GM23338 (cell line): ENCODE measurements around the gene NUP205. TPM values are rescaled to one million over a fixed set of nuclear protein-coding genes. Genes with fewer than 3 reads are reported as not detected.

ENCODE experiments used
- ATAC-seq: fragments of 200-7000 bp; cut with Tn5 transposase; 3 replicates; pipeline ENCODE4 v1.9.1; 2020
- DNase-seq: peaks from one replicate; pipeline ENCODE4 v3.0.0-alpha.2; 2015; ENCODE audit warnings: low spot score
- H2AFZ ChIP-seq: fragments of 200-600 bp; sonication (generic); 2 replicates; pipeline ENCODE4 v1.8.0; 2016; ENCODE audit warnings: antibody characterized with exemption, mild to moderate bottlenecking, moderate library complexity
- H3F3A ChIP-seq: fragments of 200-600 bp; sonication (generic); replicated peaks from 2 replicates; pipeline ENCODE4 v1.8.0; 2017; ENCODE audit warnings: antibody characterized with exemption, mixed run types, low read depth
- H3K27ac ChIP-seq: fragments of 200-600 bp; sonication (generic); 2 replicates; pipeline ENCODE4 v1.6.1; 2016; ENCODE audit warnings: low read depth
- H3K27me3 ChIP-seq: fragments of 200-600 bp; sonication (generic); 2 replicates; pipeline ENCODE4 v1.8.0; 2016; ENCODE audit warnings: mild to moderate bottlenecking, mixed run types, moderate library complexity; ENCODE audit not compliant: insufficient read depth
- H3K36me3 ChIP-seq: fragments of 200-600 bp; sonication (generic); 2 replicates; pipeline ENCODE4 v1.8.0; 2016; ENCODE audit warnings: mild to moderate bottlenecking; ENCODE audit not compliant: insufficient read depth
- H3K4me1 ChIP-seq: fragments of 200-600 bp; sonication (generic); 2 replicates; pipeline ENCODE4 v1.8.0; 2016; ENCODE audit warnings: mild to moderate bottlenecking, moderate library complexity; ENCODE audit not compliant: insufficient read depth
- H3K4me2 ChIP-seq: fragments of 200-600 bp; sonication (generic); 2 replicates; pipeline ENCODE4 v1.7.1; 2017; ENCODE audit warnings: mixed run types
- H3K4me3 ChIP-seq: fragments of 200-600 bp; sonication (generic); 2 replicates; pipeline ENCODE4 v1.6.1; 2016; ENCODE audit warnings: mixed run types
- H3K79me2 ChIP-seq: fragments of 200-600 bp; sonication (generic); replicated peaks from 2 replicates; pipeline ENCODE4 v1.8.0; 2017; ENCODE audit warnings: mild to moderate bottlenecking; ENCODE audit not compliant: insufficient read depth
- H3K9me2 ChIP-seq: fragments of 200-600 bp; sonication (generic); 2 replicates; pipeline ENCODE4 v1.8.0; 2017; ENCODE audit not compliant: insufficient read depth
- H4K20me1 ChIP-seq: fragments of 200-600 bp; sonication (generic); replicated peaks from 2 replicates; pipeline ENCODE4 v1.8.0; 2017; ENCODE audit warnings: mild to moderate bottlenecking; ENCODE audit not compliant: insufficient read depth
- H3K27ac Mint-ChIP-seq: 2 replicates; pipeline ENCODE4 v1.8.0; 2020; ENCODE audit warnings: inconsistent platforms, mild to moderate bottlenecking, moderate library complexity, mixed read lengths
- H3K27me3 Mint-ChIP-seq: 3 replicates; pipeline ENCODE4 v1.8.0; 2022; ENCODE audit warnings: low read depth, mild to moderate bottlenecking, moderate library complexity, mixed read lengths, inconsistent platforms; ENCODE audit not compliant: insufficient read depth, poor library complexity
- H3K36me3 Mint-ChIP-seq: 3 replicates; pipeline ENCODE4 v1.8.0; 2021; ENCODE audit warnings: low read depth, mild to moderate bottlenecking, inconsistent platforms, moderate library complexity, mixed read lengths
- H3K4me1 Mint-ChIP-seq: 3 replicates; pipeline ENCODE4 v1.8.0; 2020; ENCODE audit warnings: mild to moderate bottlenecking, inconsistent platforms, mixed read lengths
- H3K4me3 Mint-ChIP-seq: 3 replicates; pipeline ENCODE4 v1.8.0; 2021; ENCODE audit warnings: moderate library complexity, mild to moderate bottlenecking, inconsistent platforms, mixed read lengths
- H3K9me3 Mint-ChIP-seq: 3 replicates; pipeline ENCODE4 v1.8.0; 2020; ENCODE audit warnings: moderate library complexity, mild to moderate bottlenecking, inconsistent platforms, mixed read lengths
- JUNB ChIP-seq: IDR thresholded peaks from one replicate; pipeline ENCODE4 v1.6.1; 2016; ENCODE audit warnings: antibody characterized with exemption; ENCODE audit not compliant: unreplicated experiment
- NANOG ChIP-seq: IDR thresholded peaks from 2 replicates; pipeline ENCODE4 v1.6.1; 2016; ENCODE audit warnings: antibody characterized with exemption, borderline replicate concordance
- POLR2AphosphoS5 ChIP-seq: IDR thresholded peaks from 2 replicates; pipeline ENCODE4 v1.6.1; 2016; ENCODE audit warnings: antibody characterized with exemption, low read depth
- REST ChIP-seq: IDR thresholded peaks from one replicate; pipeline ENCODE4 v1.6.1; 2018; ENCODE audit warnings: antibody characterized with exemption; ENCODE audit not compliant: unreplicated experiment
- STAT1 ChIP-seq: IDR thresholded peaks from one replicate; pipeline ENCODE4 v1.6.1; 2016; ENCODE audit warnings: antibody characterized with exemption; ENCODE audit not compliant: unreplicated experiment
- ZNF114 ChIP-seq: fragments of 250-450 bp; sonication (Bioruptor Pico); IDR thresholded peaks from 2 replicates; pipeline ENCODE4 v1.5.0; 2020; ENCODE audit warnings: mild to moderate bottlenecking, moderate library complexity
- ZNF331 ChIP-seq: fragments of 250-450 bp; sonication (Bioruptor Pico); IDR thresholded peaks from 2 replicates; pipeline ENCODE4 v1.5.0; 2020; ENCODE audit warnings: low read depth, mild to moderate bottlenecking, moderate library complexity
- ZNF462 ChIP-seq: fragments of 250-450 bp; sonication (Bioruptor Pico); IDR thresholded peaks from 2 replicates; pipeline ENCODE4 v1.5.0; 2020; ENCODE audit warnings: mild to moderate bottlenecking, moderate library complexity
- polyA plus RNA-seq: library from polyadenylated mRNA; unstranded; fragments of >200 nt; fragmentation: Nextera tagmentation; extraction: Ambion mirVana; gene quantifications from 2 replicates; pipeline ENCODE4 v1.2.1, GENCODE V29; 2016
- total RNA-seq: library from RNA; depleted of rRNA; stranded (reverse); fragments of >200 nt; shearing (Covaris generic); gene quantifications from 2 replicates; pipeline ENCODE4 v1.2.3, GENCODE V29; 2014

Gene NUP205
- total and polyA plus RNA-seq, 2 experiments from 2014 or later: 150 to 212 TPM

- H3F3A ChIP-seq: peaks cover 10% of the 10 kb centered on the region; the same call in 1 of the 2 replicates
Measured at GRCh38 chr7:135666846-135667245, 109.1 kb downstream of the NUP205 start.

More at GRCh38 chr7:135666846-135667245, 109.1 kb downstream of the NUP205 start:
- Histone ChIP-seq H3K79me2 (peaks cover 94% of the 10 kb centered on the region), H3K27me3 (no peaks in the 10 kb centered on the region), H2AFZ (no peak overlapping the region), H3K36me3 (no peaks in the 10 kb centered on the region), H3K9me2 (no peaks in the 10 kb centered on the region), H3K4me3 (no peak overlapping the region), H4K20me1 (no peaks in the 10 kb centered on the region), H3K27ac (no peak overlapping the region), H3K4me2 (no peak overlapping the region), H3K4me1 (peaks cover 2% of the 10 kb centered on the region; the same call in 1 of the 2 replicates)
- Mint-ChIP-seq H3K27me3 (peaks cover 4% of the 10 kb centered on the region), H3K4me3 (no peak overlapping the region), H3K27ac (no peak overlapping the region), H3K36me3 (peaks cover 30% of the 10 kb centered on the region), H3K9me3 (no peaks in the 10 kb centered on the region; the same call in 2 of the 3 replicates), H3K4me1 (peaks cover 7% of the 10 kb centered on the region)
- DNase-seq (no peak), ATAC-seq (no peak)
- TF ChIP-seq REST (no peak), JUNB (no peak), ZNF114 (CRISPR knock-in tag) (no peak), ZNF462 (CRISPR knock-in tag) (no peak), ZNF331 (CRISPR knock-in tag) (no peak), STAT1 (no peak), POLR2AphosphoS5 (no peak), NANOG (no peak)
